AG10803 (cell line): ENCODE results near the gene GIPC2.

Experiments
- DNase-seq: peaks from one replicate; pipeline ENCODE4 v3.0.0; 2010; ENCODE audit warnings: low read depth
- H3K4me3 ChIP-seq: 2 replicates; pipeline ENCODE4 v1.5.1; 2011; ENCODE audit warnings: mild to moderate bottlenecking, low read length, control low read depth
- TF ChIP-seq, protein P1 (sequence below): conservative IDR thresholded peaks from 2 replicates; pipeline ENCODE4 v1.5.1; 2011; ENCODE audit warnings: mild to moderate bottlenecking, low read length, control low read depth, inconsistent platforms

GIPC2 gene

DNA sequence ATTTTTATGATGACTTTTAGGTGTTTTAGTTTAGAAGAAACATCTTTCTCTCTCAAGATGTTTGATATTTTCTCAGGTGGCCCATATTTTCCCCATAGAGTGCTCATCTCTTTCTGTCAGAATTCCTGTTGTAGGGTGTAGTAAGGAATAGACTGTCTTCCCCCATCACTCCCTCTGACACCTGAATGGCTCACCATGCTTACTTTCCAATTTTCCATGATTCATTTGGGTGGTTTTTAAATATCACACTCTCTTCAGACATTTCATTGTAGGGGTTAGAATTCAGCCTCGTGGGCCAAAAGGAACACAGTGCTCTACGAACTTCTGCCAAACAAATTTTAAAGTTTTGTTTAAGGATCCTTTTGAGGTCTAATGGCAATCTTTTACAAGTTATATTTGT lies 24.0 kb downstream of the GIPC2 start:
- TF ChIP-seq, protein P1, sequence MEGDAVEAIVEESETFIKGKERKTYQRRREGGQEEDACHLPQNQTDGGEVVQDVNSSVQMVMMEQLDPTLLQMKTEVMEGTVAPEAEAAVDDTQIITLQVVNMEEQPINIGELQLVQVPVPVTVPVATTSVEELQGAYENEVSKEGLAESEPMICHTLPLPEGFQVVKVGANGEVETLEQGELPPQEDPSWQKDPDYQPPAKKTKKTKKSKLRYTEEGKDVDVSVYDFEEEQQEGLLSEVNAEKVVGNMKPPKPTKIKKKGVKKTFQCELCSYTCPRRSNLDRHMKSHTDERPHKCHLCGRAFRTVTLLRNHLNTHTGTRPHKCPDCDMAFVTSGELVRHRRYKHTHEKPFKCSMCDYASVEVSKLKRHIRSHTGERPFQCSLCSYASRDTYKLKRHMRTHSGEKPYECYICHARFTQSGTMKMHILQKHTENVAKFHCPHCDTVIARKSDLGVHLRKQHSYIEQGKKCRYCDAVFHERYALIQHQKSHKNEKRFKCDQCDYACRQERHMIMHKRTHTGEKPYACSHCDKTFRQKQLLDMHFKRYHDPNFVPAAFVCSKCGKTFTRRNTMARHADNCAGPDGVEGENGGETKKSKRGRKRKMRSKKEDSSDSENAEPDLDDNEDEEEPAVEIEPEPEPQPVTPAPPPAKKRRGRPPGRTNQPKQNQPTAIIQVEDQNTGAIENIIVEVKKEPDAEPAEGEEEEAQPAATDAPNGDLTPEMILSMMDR: no peak
- DNase-seq: no peak
- no peak overlapping the region for H3K4me3 ChIP-seq

DNA sequence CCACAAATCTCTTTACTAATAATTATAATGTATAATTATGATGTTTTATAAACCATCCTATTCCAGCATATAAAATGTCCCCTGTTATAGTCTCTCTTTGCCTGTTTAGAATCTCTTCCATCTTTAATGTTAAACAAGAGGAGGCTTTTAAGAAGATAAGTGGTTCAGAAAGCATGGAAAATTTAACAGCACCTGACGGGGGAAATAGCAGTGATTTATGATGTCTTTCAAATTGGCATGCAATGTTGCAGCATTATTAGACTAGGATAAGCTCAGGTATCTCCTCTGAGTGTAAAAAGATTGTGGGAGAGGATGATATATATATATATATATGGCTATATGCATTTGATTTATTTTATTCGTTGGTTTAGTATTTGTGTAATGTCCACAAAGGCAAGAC lies 24.4 kb downstream of the GIPC2 start:
- TF ChIP-seq, protein P1: no peak
- DNase-seq: no peak
- no peak overlapping the region for H3K4me3 ChIP-seq

DNA sequence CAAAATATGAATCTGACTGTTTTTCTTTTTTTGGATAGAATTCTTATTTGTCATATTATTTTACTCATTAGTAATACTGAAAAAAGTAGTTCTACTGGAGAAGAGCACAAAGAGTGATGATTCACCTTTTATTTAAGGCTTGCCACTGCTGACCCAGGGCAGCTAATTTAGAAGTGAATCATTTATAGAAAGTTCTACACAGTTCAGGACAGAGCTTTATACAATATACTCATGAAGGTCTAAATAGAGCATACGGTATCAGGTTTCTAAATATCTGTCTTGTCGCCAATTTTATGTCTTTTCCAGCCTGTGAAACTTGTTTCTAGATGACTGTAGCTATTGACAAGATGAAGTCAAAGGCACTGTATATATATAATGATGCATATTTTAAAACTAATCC lies 25.0 kb downstream of the GIPC2 start:
- peak; percentile 70 for DNase-seq
- TF ChIP-seq, protein P1: no peak
- no peak overlapping the region for H3K4me3 ChIP-seq

DNA sequence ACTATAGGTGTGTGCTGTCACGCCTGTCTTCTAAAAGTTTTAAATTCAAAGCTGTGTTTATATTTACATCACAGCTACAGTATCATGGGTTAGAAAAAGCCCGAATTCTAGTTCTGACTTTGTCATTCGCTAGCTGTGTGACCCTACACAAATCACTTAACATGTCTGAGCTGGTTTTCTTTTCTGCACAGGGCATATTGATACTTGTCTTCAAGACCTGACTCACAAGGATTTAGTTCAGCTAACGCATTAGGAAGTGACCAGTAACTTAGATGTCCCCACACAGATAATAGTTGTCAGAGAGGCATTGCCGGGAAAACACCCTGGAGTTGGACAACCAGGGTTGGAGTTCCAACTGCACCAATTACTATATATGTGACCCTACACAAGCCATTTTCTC lies 25.9 kb downstream of the GIPC2 start:
- TF ChIP-seq, protein P1: no peak
- no peak overlapping the region for H3K4me3 ChIP-seq
- DNase-seq: no peak

DNA sequence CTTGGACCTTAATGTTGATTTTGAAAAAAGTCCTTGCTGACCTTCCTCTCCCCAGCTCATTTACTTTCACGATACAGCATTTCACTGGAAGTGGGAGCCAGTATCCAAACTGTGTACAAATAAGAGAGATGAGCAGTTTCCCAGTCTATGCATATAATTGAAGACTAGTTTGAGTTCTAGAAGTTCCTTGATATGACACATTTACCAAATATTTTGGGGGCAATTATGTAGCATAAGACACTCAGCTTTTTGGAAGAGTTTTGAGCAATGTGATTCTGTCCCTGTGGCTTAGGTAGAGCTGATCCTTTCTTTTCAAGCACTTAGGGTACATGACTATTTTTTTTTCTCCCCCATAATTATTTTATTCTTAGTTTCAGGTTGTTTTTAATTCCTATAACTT lies 26.4 kb downstream of the GIPC2 start:
- TF ChIP-seq, protein P1: no peak
- H3K4me3 ChIP-seq: no peak overlapping the region
- DNase-seq: no peak

DNA sequence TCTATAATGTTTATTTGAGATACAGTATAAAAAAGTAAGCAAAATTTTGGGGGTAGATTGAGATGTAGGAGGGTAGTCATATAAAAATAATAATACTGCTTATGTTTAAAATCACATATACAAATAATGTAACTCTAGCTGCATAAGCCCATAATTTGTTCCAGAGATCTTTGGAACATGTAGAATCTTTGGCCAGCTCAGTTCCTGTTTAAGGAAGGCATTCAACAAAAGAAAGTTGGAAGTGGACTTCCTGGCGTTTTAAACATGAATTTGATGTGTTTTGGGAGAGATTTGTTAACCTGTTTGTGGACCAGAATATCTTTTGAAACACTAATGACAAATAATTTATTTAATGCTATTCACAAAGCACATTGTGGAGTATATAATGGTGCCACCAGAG lies 27.7 kb downstream of the GIPC2 start:
- no peak overlapping the region for H3K4me3 ChIP-seq
- TF ChIP-seq, protein P1: no peak
- DNase-seq: no peak

DNA sequence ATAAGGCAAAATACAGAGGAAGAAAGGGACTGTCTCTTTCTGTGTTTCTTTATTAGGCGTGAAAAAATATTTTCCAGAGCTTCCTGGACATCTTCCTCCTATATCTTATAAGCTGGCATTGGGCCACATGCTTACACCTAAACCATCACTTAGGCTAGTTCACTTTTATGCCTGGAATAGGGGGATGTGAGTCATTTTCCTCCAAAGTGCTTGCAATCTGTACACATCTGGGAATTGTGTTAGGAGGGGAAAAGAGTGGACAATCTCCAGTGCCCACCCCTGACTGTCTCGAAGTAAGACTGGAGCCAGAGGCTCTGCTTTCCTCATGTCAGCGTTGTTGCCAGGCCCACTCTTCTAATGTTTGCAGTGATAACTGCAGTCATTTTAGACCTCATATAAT lies 29.9 kb downstream of the GIPC2 start:
- TF ChIP-seq, protein P1: no peak
- no peak overlapping the region for H3K4me3 ChIP-seq
- DNase-seq: no peak
